Gastrocnemius medialis (tissue), 4 donors: ENCODE measurements around the gene STAM.

Experiments used
- POLR2A ChIP-seq, 2 donors: fragments of 450-650 bp; IDR thresholded peaks; one replicate each; pipeline ENCODE4 v1.6.1; 2017; ENCODE audit warnings: antibody characterized with exemption in 2 of 2, mild to moderate bottlenecking in 2 of 2, moderate library complexity in 2 of 2
- TF ChIP-seq, protein P1 (sequence below), 5 experiments: fragments of 450-650 bp in 3 of 5; fragments of 200-600 bp in 2 of 5; sonication (generic) in 2 of 5; IDR thresholded peaks in 4 of 5; conservative IDR thresholded peaks in 1 of 5; 1 replicate in 4 of 5; 2 replicates in 1 of 5; pipeline ENCODE4 v1.5.1; 2016 to 2019; ENCODE audit warnings: antibody characterized with exemption in 5 of 5, mild to moderate bottlenecking in 3 of 5, moderate library complexity in 3 of 5

DNA sequence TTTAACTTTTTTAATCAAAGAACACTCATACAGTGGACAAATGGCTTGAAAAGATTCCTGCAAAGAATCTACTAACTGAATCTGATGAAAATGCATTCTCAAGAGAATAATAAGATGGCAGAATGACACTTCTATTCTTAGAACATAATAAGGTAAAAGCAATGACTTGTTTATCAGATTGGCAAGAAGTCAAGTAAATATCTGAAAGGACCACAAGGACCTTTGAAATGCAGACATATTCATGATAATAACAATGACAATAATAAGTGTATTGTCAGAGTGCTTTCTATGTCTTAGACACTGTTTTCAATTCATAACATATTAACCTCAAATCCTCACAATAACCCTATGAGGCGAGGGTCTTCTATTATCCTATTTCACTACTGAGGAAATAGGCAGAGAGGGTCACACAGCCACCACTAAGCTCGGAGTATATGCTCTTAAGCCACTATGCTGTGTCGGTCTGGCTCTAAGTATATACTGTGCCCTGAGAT lies 37.4 kb upstream of the STAM start:
- TF ChIP-seq, protein P1, sequence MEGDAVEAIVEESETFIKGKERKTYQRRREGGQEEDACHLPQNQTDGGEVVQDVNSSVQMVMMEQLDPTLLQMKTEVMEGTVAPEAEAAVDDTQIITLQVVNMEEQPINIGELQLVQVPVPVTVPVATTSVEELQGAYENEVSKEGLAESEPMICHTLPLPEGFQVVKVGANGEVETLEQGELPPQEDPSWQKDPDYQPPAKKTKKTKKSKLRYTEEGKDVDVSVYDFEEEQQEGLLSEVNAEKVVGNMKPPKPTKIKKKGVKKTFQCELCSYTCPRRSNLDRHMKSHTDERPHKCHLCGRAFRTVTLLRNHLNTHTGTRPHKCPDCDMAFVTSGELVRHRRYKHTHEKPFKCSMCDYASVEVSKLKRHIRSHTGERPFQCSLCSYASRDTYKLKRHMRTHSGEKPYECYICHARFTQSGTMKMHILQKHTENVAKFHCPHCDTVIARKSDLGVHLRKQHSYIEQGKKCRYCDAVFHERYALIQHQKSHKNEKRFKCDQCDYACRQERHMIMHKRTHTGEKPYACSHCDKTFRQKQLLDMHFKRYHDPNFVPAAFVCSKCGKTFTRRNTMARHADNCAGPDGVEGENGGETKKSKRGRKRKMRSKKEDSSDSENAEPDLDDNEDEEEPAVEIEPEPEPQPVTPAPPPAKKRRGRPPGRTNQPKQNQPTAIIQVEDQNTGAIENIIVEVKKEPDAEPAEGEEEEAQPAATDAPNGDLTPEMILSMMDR (IDR thresholded peaks at IDR 0.05 in 4 of 5, conservative IDR thresholded peaks at IDR 0.05 in 1 of 5) = no peak
- no peak for TF ChIP-seq POLR2A (IDR thresholded peaks at IDR 0.05)
